Sigmoid colon (tissue), 4 donors: Measurements from ENCODE around the gene PMFBP1.

Experiments
- CTCF ChIP-seq, 4 experiments: fragments of 450-650 bp in 3 of 4; fragments of 200-600 bp in 1 of 4; IDR thresholded peaks; one replicate each; pipeline ENCODE4 v1.5.1; 2016 to 2019; ENCODE audit warnings: antibody characterized with exemption in 4 of 4, mild to moderate bottlenecking in 3 of 4, moderate library complexity in 2 of 4
- EP300 ChIP-seq, 4 donors: sonication (generic); formaldehyde crosslinking; IDR thresholded peaks; one replicate each; pipeline ENCODE4 v1.6.1; 2017; ENCODE audit warnings: antibody characterized with exemption in 4 of 4
- POLR2A ChIP-seq, 2 donors: fragments of 450-650 bp; IDR thresholded peaks; one replicate each; pipeline ENCODE4 v1.6.1; 2016; ENCODE audit warnings: antibody characterized with exemption in 2 of 2, mild to moderate bottlenecking in 2 of 2, moderate library complexity in 2 of 2
- POLR2AphosphoS5 ChIP-seq, 4 donors: sonication (generic); formaldehyde crosslinking; IDR thresholded peaks; one replicate each; pipeline ENCODE4 v1.6.1; 2017; ENCODE audit warnings: antibody characterized with exemption in 4 of 4

GRCh38 chr16:72171236-72171635 is 719 bp downstream of the PMFBP1 start:
- no peak for TF ChIP-seq POLR2A (IDR thresholded peaks at IDR 0.05)
- no peak for TF ChIP-seq EP300 (IDR thresholded peaks at IDR 0.05)
- no peak for TF ChIP-seq CTCF (IDR thresholded peaks at IDR 0.05)
- no peak for TF ChIP-seq POLR2AphosphoS5 (IDR thresholded peaks at IDR 0.05)
